GM21717 (cell line): Measurements from ENCODE around the gene CIAO2A.

Experiments
- ATAC-seq: cut with Tn5 transposase; IDR thresholded peaks from one replicate; pipeline ENCODE4 v1.9.1; 2021; ENCODE audit warnings: mild to moderate bottlenecking, moderate library complexity; ENCODE audit not compliant: unreplicated experiment

Gene CIAO2A

DNA sequence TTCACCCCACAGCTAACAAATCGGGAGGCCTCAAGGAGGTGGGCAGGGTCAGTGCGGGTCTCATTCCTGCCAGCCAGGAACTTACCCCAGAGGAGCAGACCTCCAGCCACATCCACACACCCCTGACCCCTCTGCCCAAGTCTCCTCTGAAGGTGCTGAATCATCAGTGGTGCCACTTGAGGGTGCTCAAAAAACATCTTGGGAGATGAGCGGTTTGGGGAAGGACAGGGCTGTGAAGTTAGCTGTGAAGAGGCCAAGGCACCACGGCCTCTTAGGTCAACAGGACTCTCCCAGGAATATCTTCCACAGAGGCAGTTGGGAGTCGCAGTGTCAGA lies 48.6 kb downstream of the CIAO2A start:
- ATAC-seq: no peak

DNA sequence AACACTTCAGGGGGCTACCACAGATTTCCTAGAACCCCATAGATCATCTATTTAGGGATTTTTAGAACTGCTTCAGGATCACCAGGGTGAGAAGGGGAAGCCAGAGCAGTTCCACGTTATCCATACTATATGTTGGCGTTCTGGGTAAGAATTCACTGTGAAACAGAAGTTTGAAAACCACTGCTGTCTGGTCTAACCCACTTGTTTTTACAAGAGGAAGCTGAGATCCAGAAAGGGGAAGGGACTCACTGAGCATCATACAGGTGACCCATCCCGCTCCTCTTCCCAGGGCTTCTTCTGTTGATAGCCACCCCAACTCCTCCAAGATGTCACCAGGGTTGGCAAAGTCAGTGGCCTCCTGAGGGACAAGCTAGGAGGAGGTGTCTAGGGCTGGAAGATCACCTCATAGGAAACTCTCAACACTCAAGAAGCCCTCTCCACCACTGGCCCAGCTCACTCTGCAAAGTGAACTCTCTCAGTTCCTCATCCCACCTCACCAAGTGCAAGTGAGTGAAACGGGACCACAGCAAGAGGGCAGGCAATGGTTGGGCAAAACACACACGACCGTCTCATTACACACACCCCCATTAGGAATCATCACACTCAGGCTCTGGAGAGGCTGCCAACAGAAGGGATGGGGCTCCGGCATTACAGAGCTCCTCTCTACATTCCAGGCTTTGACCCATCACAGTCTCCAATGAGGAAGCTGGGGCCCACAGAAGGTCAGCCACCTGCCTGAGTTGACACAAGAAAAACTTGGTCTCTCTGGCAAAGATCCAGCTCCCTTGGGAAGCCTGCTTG lies 49.1 kb downstream of the CIAO2A start:
- no peak for ATAC-seq

DNA sequence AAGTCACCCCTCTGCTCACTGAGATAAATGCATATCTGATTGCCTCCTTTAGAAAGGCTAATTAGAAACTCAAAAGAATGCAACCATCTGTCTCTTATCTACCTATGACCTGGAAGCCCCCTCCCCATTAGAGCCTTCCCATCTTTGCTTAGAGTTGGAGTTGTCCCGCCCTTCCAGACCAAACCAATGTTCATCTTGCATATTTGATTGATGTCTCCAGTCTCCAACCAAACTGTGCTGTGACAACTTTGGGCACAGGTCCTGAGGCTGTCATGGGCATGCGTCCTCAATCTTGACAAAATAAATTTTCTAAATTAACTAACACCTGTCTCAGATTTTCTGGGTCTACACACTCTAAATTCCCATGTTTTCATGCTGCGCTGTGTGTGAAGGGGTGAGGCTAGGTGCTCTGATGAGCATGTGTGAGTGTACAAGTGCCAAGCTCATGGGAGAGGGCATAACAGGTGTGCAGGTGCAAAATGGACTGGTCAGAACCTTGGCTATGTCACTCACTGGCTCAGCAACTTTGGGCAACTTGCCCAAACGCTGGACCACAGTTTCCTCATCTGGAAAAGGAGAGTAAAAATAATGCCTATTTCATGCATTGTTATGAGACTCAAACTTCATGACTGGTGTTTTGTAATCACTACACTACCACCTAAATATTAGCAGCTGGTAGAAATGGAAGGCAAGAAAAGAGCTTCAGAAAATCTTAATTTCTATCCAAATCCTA lies 54.6 kb downstream of the CIAO2A start:
- no peak for ATAC-seq

- no peak for ATAC-seq
Measured at GRCh38 chr15:64037966-64038365, 55.7 kb downstream of the CIAO2A start.

GRCh38 chr15:64037116-64037515 lies 56.5 kb downstream of the CIAO2A start:
- ATAC-seq: no peak

- no peak for ATAC-seq
Measured at GRCh38 chr15:64035525-64035924, 58.1 kb downstream of the CIAO2A start.

DNA sequence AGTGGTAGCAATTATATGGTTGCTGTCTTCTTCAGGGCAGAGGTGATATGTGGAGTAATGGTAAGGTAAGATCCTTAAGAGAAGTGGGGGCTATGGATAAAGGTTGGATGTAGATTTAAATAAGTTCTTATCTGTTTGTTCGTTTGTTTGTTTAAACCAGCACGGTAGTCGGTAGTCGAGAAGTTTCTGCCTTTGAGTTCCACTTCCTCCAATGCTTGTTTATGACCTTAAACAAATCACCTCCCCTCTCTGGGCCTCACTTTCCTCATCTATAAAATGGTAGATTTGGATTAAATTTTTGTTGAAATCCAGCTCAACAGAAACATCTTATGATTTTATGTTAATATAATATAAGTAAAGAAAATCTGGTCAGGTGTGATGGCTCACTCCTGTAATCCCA lies 59.1 kb downstream of the CIAO2A start:
- ATAC-seq: no peak

GRCh38 chr15:64032329-64032728 lies 61.3 kb downstream of the CIAO2A start:
- no peak for ATAC-seq

GRCh38 chr15:64030123-64030522 lies 63.5 kb downstream of the CIAO2A start:
- no peak for ATAC-seq

GRCh38 chr15:64029633-64030032 lies 64.0 kb downstream of the CIAO2A start:
- ATAC-seq: no peak

- ATAC-seq: no peak
Measured at GRCh38 chr15:64029110-64029509, 64.5 kb downstream of the CIAO2A start.

GRCh38 chr15:64026591-64026990 lies 67.0 kb downstream of the CIAO2A start:
- ATAC-seq: no peak

- no peak for ATAC-seq
Measured at GRCh38 chr15:64024172-64025050, 69.2 kb downstream of the CIAO2A start.

- no peak for ATAC-seq
Measured at GRCh38 chr15:64023220-64023619, 70.4 kb downstream of the CIAO2A start.

DNA sequence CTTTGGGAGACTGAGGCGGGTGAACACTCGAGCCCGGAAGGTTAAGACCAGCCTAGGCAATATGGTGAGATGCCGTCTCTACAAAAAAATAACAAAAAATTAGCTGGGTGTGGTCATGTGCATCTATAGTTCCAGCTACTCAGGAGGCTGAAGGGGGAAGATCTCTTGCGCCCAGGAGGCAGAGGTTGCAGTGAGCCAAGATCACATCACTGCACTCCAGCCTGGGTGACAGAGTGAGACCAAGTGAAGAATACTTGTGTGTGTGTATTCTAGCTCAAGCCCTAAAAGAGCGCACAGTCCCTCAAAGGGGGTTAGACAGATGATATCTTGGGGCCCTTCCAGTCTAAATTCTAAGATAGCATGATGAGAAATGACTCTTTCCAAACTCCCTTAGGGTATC lies 71.1 kb downstream of the CIAO2A start:
- ATAC-seq: no peak
